RWPE1 (cell line): Measurements from ENCODE around the gene RGS3.

Experiments
- CTCF ChIA-PET: fragments of 350-600 bp; sonication (Branson Sonifier 250); formaldehyde crosslinking; extraction: SDS; loops from one replicate; lab custom pipeline; 2021; lab: Yijun Ruan, JAX
- POLR2A ChIA-PET: fragments of 400-600 bp; formaldehyde crosslinking; extraction: SDS; loops from one replicate; lab custom pipeline; 2020; ENCODE audit warnings: antibody characterized with exemption; ENCODE audit not compliant: low non-redundant PET; lab: Yijun Ruan, JAX
- DNase-seq: peaks from one replicate; pipeline ENCODE4 v3.0.0; 2012; ENCODE audit warnings: low spot score
- H3K27ac ChIP-seq: fragments of 450-650 bp; 2 replicates; pipeline ENCODE4 v1.5.1; 2017
- CTCF ChIP-seq: fragments of 450-650 bp; conservative IDR thresholded peaks from 2 replicates; pipeline ENCODE4 v1.5.1; 2017; ENCODE audit warnings: low read depth, mild to moderate bottlenecking

RGS3 gene

GRCh38 chr9:113623851-113624485 is 160.4 kb downstream of the RGS3 start:
- no peak for TF ChIP-seq CTCF
- H3K27ac ChIP-seq, result no peak overlapping the region
- DNase-seq, result no peak
- ChIA-PET CTCF (no interaction called here), POLR2A (no interaction called here)

GRCh38 chr9:113624721-113625120 is 161.2 kb downstream of the RGS3 start:
- POLR2A ChIA-PET, result no interaction called here
- DNase-seq, result no peak
- H3K27ac ChIP-seq, result no peak overlapping the region
- CTCF ChIA-PET, result interaction anchor here (0.6 to 1.0 kb wide), 2 partner anchors 31 to 1037 kb away, joined by 4 read pairs; no protein-coding TSS in a partner anchor
- TF ChIP-seq CTCF, result no peak

- no peak for TF ChIP-seq CTCF
- POLR2A ChIA-PET, result no interaction called here
- H3K27ac ChIP-seq, result no peak overlapping the region
These were observed 162.0 kb downstream of the RGS3 start for GRCh38 chr9:113625486-113625885.

GRCh38 chr9:113626735-113627495 is 163.4 kb downstream of the RGS3 start:
- ChIA-PET CTCF (interaction anchor here (0.6 to 0.8 kb wide), 2 partner anchors 56 to 226 kb away, joined by 3 to 4 read pairs; partner anchors contain the start of gene ALAD), POLR2A (no interaction called here)
- no peak for DNase-seq

More at GRCh38 chr9:113625486-113625885, 162.0 kb downstream of the RGS3 start:
- CTCF ChIA-PET, result interaction anchor here (1.0 kb wide), 1 partner anchor 30 kb away, joined by 4 read pairs; no protein-coding TSS in a partner anchor
- no peak for DNase-seq

GRCh38 chr9:113628621-113629020 is 165.1 kb downstream of the RGS3 start:
- no peak overlapping the region for H3K27ac ChIP-seq
- no peak for TF ChIP-seq CTCF
- no peak for DNase-seq
- ChIA-PET POLR2A (no interaction called here), CTCF (no interaction called here)

More at GRCh38 chr9:113626735-113627495, 163.4 kb downstream of the RGS3 start:
- TF ChIP-seq CTCF, result no peak
- H3K27ac ChIP-seq, result no peak overlapping the region

- no peak for TF ChIP-seq CTCF
- ChIA-PET POLR2A (no interaction called here), CTCF (no interaction called here)
- DNase-seq, result no peak
- no peak overlapping the region for H3K27ac ChIP-seq
These were observed 167.0 kb downstream of the RGS3 start for GRCh38 chr9:113630386-113631136.
